HepG2 (cell line): Measurements from ENCODE around the gene PRELID2. TPM values are rescaled to one million over a fixed set of nuclear protein-coding genes. Genes with fewer than 3 reads are reported as not detected.

Experiments used
- ATF6 ChIP-seq: sonication (generic); formaldehyde crosslinking; conservative IDR thresholded peaks from 2 replicates; pipeline ENCODE4 v1.4.0; 2020; ENCODE audit warnings: missing genetic modification reagents
- ESRRA ChIP-seq: sonication (generic); formaldehyde crosslinking; IDR thresholded peaks from 2 replicates; pipeline ENCODE4 v1.5.1; 2020; ENCODE audit warnings: mild to moderate bottlenecking, low read depth, missing genetic modification reagents
- KLF9 ChIP-seq: IDR thresholded peaks from 2 replicates; pipeline ENCODE4 v1.6.1; 2016; ENCODE audit warnings: low read depth
- NFRKB ChIP-seq: fragments of 450-650 bp; IDR thresholded peaks from 2 replicates; pipeline ENCODE4 v1.6.1; 2017
- PAWR ChIP-seq: sonication (generic); formaldehyde crosslinking; IDR thresholded peaks from 2 replicates; pipeline ENCODE4 v1.4.0; 2020; ENCODE audit warnings: missing genetic modification reagents, mild to moderate bottlenecking, borderline replicate concordance
- PLSCR1 ChIP-seq: sonication (generic); formaldehyde crosslinking; IDR thresholded peaks from 2 replicates; pipeline ENCODE4 v1.5.0; 2020; ENCODE audit warnings: missing genetic modification reagents, mild to moderate bottlenecking, borderline replicate concordance
- RAD51 ChIP-seq: fragments of 450-650 bp; IDR thresholded peaks from 2 replicates; pipeline ENCODE4 v1.6.1; 2016; ENCODE audit warnings: borderline replicate concordance
- SOX6 ChIP-seq, 2 experiments: fragments of 450-650 bp in 1 of 2; sonication (generic) in 1 of 2; formaldehyde crosslinking in 1 of 2; IDR thresholded peaks; 2 replicates each; pipeline versions ENCODE4 v1.4.0 to v1.6.1; 2017 to 2020; ENCODE audit warnings: antibody characterized with exemption in 1 of 2, mild to moderate bottlenecking in 1 of 2, missing genetic modification reagents in 1 of 2
- STAG1 ChIP-seq: sonication (generic); formaldehyde crosslinking; IDR thresholded peaks from 2 replicates; pipeline ENCODE4 v1.4.0; 2020; ENCODE audit warnings: missing genetic modification reagents
- ZBTB20 ChIP-seq: sonication (generic); formaldehyde crosslinking; IDR thresholded peaks from 2 replicates; pipeline ENCODE4 v1.8.1; 2023; ENCODE audit warnings: missing genetic modification reagents, low read depth, mild to moderate bottlenecking, borderline replicate concordance
- ZEB1 ChIP-seq: IDR thresholded peaks from 2 replicates; pipeline ENCODE4 v1.6.1; 2012; ENCODE audit warnings: mild to moderate bottlenecking, low read depth, inconsistent platforms; ENCODE audit not compliant: insufficient replicate concordance
- ZFP36L2 ChIP-seq: sonication (generic); formaldehyde crosslinking; IDR thresholded peaks from 2 replicates; pipeline ENCODE4 v1.4.0; 2020; ENCODE audit warnings: missing genetic modification reagents
- ZFYVE20 ChIP-seq: sonication (generic); formaldehyde crosslinking; IDR thresholded peaks from 2 replicates; pipeline ENCODE4 v1.8.0; 2023; ENCODE audit warnings: low read depth, mild to moderate bottlenecking, moderate library complexity, missing genetic modification reagents, borderline replicate concordance
- ZMYM2 ChIP-seq: sonication (generic); formaldehyde crosslinking; IDR thresholded peaks from 2 replicates; pipeline ENCODE4 v1.8.0; 2022; ENCODE audit warnings: mild to moderate bottlenecking, missing genetic modification reagents
- ZNF17 ChIP-seq: sonication (generic); formaldehyde crosslinking; IDR thresholded peaks from 2 replicates; pipeline ENCODE4 v1.5.0; 2020; ENCODE audit warnings: mild to moderate bottlenecking, missing genetic modification reagents
- ZNF260 ChIP-seq: sonication (generic); formaldehyde crosslinking; IDR thresholded peaks from 2 replicates; pipeline ENCODE4 v1.4.0; 2020; ENCODE audit warnings: missing genetic modification reagents, low read depth, mild to moderate bottlenecking, borderline replicate concordance
- ZNF275 ChIP-seq: sonication (generic); formaldehyde crosslinking; IDR thresholded peaks from 2 replicates; pipeline ENCODE4 v1.8.0; 2022; ENCODE audit warnings: missing genetic modification reagents, mild to moderate bottlenecking, inconsistent platforms, borderline replicate concordance
- ZNF30 ChIP-seq: sonication (generic); formaldehyde crosslinking; IDR thresholded peaks from 2 replicates; pipeline ENCODE4 v1.5.0; 2020; ENCODE audit warnings: mild to moderate bottlenecking, missing genetic modification reagents
- ZNF431 ChIP-seq: sonication (generic); formaldehyde crosslinking; IDR thresholded peaks from 2 replicates; pipeline ENCODE4 v1.9.0; 2022; ENCODE audit warnings: missing genetic modification reagents, low read depth, mild to moderate bottlenecking, borderline replicate concordance
- ZNF441 ChIP-seq: sonication (generic); formaldehyde crosslinking; IDR thresholded peaks from 2 replicates; pipeline ENCODE4 v1.7.0; 2021; ENCODE audit warnings: missing genetic modification reagents, borderline replicate concordance
- ZNF543 ChIP-seq: sonication (generic); formaldehyde crosslinking; IDR thresholded peaks from 2 replicates; pipeline ENCODE4 v1.4.0; 2020; ENCODE audit warnings: mild to moderate bottlenecking, missing genetic modification reagents
- ZNF558 ChIP-seq: sonication (generic); formaldehyde crosslinking; IDR thresholded peaks from 2 replicates; pipeline ENCODE4 v1.9.0; 2022; ENCODE audit warnings: mild to moderate bottlenecking, missing genetic modification reagents, borderline replicate concordance
- ZNF563 ChIP-seq: sonication (generic); formaldehyde crosslinking; IDR thresholded peaks from 2 replicates; pipeline ENCODE4 v1.8.0; 2022; ENCODE audit warnings: mild to moderate bottlenecking, moderate library complexity, missing genetic modification reagents
- ZNF672 ChIP-seq: sonication (generic); formaldehyde crosslinking; IDR thresholded peaks from 2 replicates; pipeline ENCODE4 v1.8.1; 2022; ENCODE audit warnings: missing genetic modification reagents
- ZNF746 ChIP-seq: sonication (generic); formaldehyde crosslinking; IDR thresholded peaks from 2 replicates; pipeline ENCODE4 v1.8.0; 2022; ENCODE audit warnings: mild to moderate bottlenecking, missing genetic modification reagents
- ZNF766 ChIP-seq: sonication (generic); formaldehyde crosslinking; IDR thresholded peaks from 2 replicates; pipeline ENCODE4 v1.5.0; 2020; ENCODE audit warnings: missing genetic modification reagents, borderline replicate concordance
- polyA plus RNA-seq, 8 experiments: library from polyadenylated mRNA; depleted of rRNA in 3 of 8; stranded (reverse) in 7 of 8; unstranded in 1 of 8; fragments of >200 nt; fragmentation: Illumina TruSeq in 4 of 8; extraction: Trizol in 4 of 8; gene quantifications; 2 replicates each; pipeline versions ENCODE4 v1.2.1 to v1.2.3, GENCODE V29; 2011 to 2016; ENCODE audit warnings: low read depth in 4 of 8, missing spikeins in 1 of 8, mixed read lengths in 1 of 8; ENCODE audit not compliant: insufficient read depth in 1 of 8
- total RNA-seq, 5 experiments: library from RNA; depleted of rRNA; stranded (reverse); fragments of >200 nt; fragmentation: Illumina TruSeq; extraction: Trizol; gene quantifications; 2 replicates each; pipeline ENCODE4 v1.2.3, GENCODE V29; 2016; ENCODE audit warnings: low read depth in 1 of 5

PRELID2 gene
- total and polyA plus RNA-seq, 2 of the 13 experiments (the other 11 are each of a cell fraction or from before 2014, with no cell fraction given) = 10.0 to 22.9 TPM

- TF ChIP-seq RAD51 (no peak), STAG1 (CRISPR knock-in tag) (peak; percentile 50), NFRKB (no peak), ZNF558 (CRISPR knock-in tag) (peak; percentile 61; the same call in 1 of the 2 replicates), ZNF563 (no peak), ZFP36L2 (CRISPR knock-in tag) (0 out of 2 replicates have a peak, but pooled peaks have one; percentile 49), ZNF766 (0 out of 2 replicates have a peak, but pooled peaks have one; percentile 26), ATF6 (CRISPR knock-in tag) (no peak), ZNF260 (CRISPR knock-in tag) (no peak), PLSCR1 (CRISPR knock-in tag) (no peak), ZNF30 (no peak), ZNF746 (CRISPR knock-in tag) (peak; percentile 62), ZBTB20 (CRISPR knock-in tag) (no peak), ZNF543 (CRISPR knock-in tag) (peak; percentile 51; the same call in 1 of the 2 replicates), ZNF672 (CRISPR knock-in tag) (no peak), SOX6 (IDR thresholded peaks at IDR 0.05) (no peak), SOX6 (CRISPR knock-in tag; IDR thresholded peaks at IDR 0.05) (peak; percentile 68; the same call in 1 of the 2 replicates), ESRRA (CRISPR knock-in tag) (peak; percentile 50; the same call in 1 of the 2 replicates), ZNF431 (CRISPR knock-in tag) (peak; percentile 76; the same call in 1 of the 2 replicates), ZEB1 (peak; percentile 67), ZFYVE20 (CRISPR knock-in tag) (no peak), KLF9 (CRISPR knock-in tag) (peak; percentile 99), ZMYM2 (CRISPR knock-in tag) (0 out of 2 replicates have a peak, but pooled peaks have one; percentile 20), ZNF441 (CRISPR knock-in tag) (no peak), ZNF275 (CRISPR knock-in tag) (no peak; the same call in 1 of the 2 replicates), PAWR (CRISPR knock-in tag) (no peak), ZNF17 (no peak)
Measured at GRCh38 chr5:145834917-145835847, at the start of gene PRELID2 (continued).
